Uterus (tissue), 2 donors: ENCODE results near the gene ADRA2A.

ENCODE experiments used
- CTCF ChIP-seq, 4 experiments: fragments of 200-600 bp in 2 of 4; fragments of 450-650 bp in 2 of 4; sonication (generic) in 2 of 4; IDR thresholded peaks; one replicate each; pipeline ENCODE4 v1.5.1; 2016 to 2019; ENCODE audit warnings: antibody characterized with exemption in 4 of 4, mild to moderate bottlenecking in 2 of 4, moderate library complexity in 1 of 4
- POLR2A ChIP-seq, 2 donors: fragments of 450-650 bp; IDR thresholded peaks; one replicate each; pipeline ENCODE4 v1.6.1; 2016; ENCODE audit warnings: antibody characterized with exemption in 2 of 2, mild to moderate bottlenecking in 1 of 2, moderate library complexity in 1 of 2

- TF ChIP-seq CTCF (IDR thresholded peaks at IDR 0.05): no peak
- TF ChIP-seq POLR2A (IDR thresholded peaks at IDR 0.05): no peak
These were observed 46.6 kb upstream of the ADRA2A start for GRCh38 chr10:111030042-111030750.
